NOMO-1 treated with DMSO at 0.1 percent for 48 hours (cell line): ENCODE measurements around the gene ADGRF4.

ENCODE experiments used
- DNase-seq: peaks from one replicate; lab custom pipeline; 2025; ENCODE audit not compliant: unreplicated experiment; lab: John Stamatoyannopoulos, UW

Gene ADGRF4

GRCh38 chr6:47680724-47681123 is 17.7 kb upstream of the ADGRF4 start:
- no peak for DNase-seq

- no peak for DNase-seq
These were observed 17.0 kb upstream of the ADGRF4 start for GRCh38 chr6:47681201-47681990.

- DNase-seq = no peak
These were observed 12.0 kb upstream of the ADGRF4 start for GRCh38 chr6:47686411-47686810.

- DNase-seq = no peak
These were observed 10.9 kb upstream of the ADGRF4 start for GRCh38 chr6:47687432-47687831.

- DNase-seq = no peak
These were observed 8.2 kb upstream of the ADGRF4 start for GRCh38 chr6:47690214-47690613.

- no peak for DNase-seq
These were observed 7.6 kb upstream of the ADGRF4 start for GRCh38 chr6:47690791-47691190.

- no peak for DNase-seq
These were observed 455 bp upstream of the ADGRF4 start for GRCh38 chr6:47697925-47698324.

- no peak for DNase-seq
These were observed 1.7 kb downstream of the ADGRF4 start for GRCh38 chr6:47700053-47700452.

GRCh38 chr6:47700596-47700995 is 2.2 kb downstream of the ADGRF4 start:
- no peak for DNase-seq

- no peak for DNase-seq
These were observed 3.0 kb downstream of the ADGRF4 start for GRCh38 chr6:47701363-47701762.

- DNase-seq = no peak
These were observed 10.8 kb downstream of the ADGRF4 start for GRCh38 chr6:47709160-47709559.

GRCh38 chr6:47710295-47710694 is 11.9 kb downstream of the ADGRF4 start:
- no peak for DNase-seq

GRCh38 chr6:47713200-47713599 is 14.8 kb downstream of the ADGRF4 start:
- DNase-seq = no peak

- no peak for DNase-seq
These were observed 16.4 kb downstream of the ADGRF4 start for GRCh38 chr6:47714802-47715201.

- DNase-seq = no peak
These were observed 17.4 kb downstream of the ADGRF4 start for GRCh38 chr6:47715782-47716181.

- no peak for DNase-seq
These were observed 17.8 kb downstream of the ADGRF4 start for GRCh38 chr6:47716207-47716606.

- DNase-seq = no peak
These were observed 20.2 kb downstream of the ADGRF4 start for GRCh38 chr6:47718571-47718970.

GRCh38 chr6:47721189-47721588 is 22.8 kb downstream of the ADGRF4 start:
- no peak for DNase-seq

GRCh38 chr6:47722194-47722593 is 23.8 kb downstream of the ADGRF4 start:
- DNase-seq = peak; percentile 75

- DNase-seq = no peak
These were observed 25.9 kb downstream of the ADGRF4 start for GRCh38 chr6:47724300-47724699.

GRCh38 chr6:47727391-47727790 is 29.0 kb downstream of the ADGRF4 start:
- DNase-seq = no peak

GRCh38 chr6:47729019-47729418 is 30.6 kb downstream of the ADGRF4 start:
- DNase-seq = no peak

GRCh38 chr6:47729457-47729856 is 31.1 kb downstream of the ADGRF4 start:
- no peak for DNase-seq
